ENCODE measurements around the gene KMT2B.

DNA sequence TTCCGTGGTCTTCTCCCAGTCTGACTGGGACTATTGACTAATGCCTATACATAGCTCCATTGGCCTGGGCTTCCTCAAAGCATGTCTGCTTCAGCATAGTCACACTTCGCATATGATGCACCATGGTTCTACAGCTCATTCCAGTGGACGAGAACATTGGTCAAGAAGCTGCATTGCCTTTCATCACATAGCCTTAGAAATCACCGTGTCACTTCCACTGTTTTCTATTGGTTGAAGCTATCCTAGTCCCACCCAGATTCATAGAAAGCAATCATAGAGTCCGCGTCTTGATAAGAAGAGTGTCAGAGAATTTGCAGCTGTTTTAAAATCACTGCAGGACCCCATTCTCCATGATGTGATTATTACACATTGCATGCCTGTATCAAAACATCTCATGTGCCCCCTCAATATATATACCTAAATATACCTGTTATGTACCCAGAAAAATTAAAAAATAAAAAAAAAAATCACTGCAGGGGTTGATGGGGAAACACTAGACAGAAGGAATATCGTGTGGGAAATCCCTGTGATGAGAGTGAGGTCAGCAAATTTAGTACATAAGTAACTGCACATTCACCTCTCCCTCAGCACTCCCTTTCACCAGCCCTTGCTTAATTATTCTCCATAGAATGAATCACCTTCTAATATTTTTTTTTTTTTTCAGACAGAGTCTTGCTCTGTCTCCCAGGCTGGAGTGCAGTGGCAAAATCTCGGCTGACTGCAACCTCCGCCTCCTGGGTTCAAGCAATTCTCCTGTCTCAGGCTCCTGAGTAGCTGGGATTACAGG, 55.4 kb downstream of the KMT2B start:
- TF ChIP-seq TAF1 (IDR thresholded peaks at IDR 0.05; ENCODE audit: low read depth, low read length): no peak
- no peak for TF ChIP-seq POLR2A (IDR thresholded peaks at IDR 0.05; ENCODE audit: low read depth, low read length)
- no peak for TF ChIP-seq POLR2AphosphoS5 (IDR thresholded peaks at IDR 0.05; ENCODE audit: low read depth, low read length)
- TF ChIP-seq PAX5 (IDR thresholded peaks at IDR 0.05; ENCODE audit: insufficient read depth, low read length, severe bottlenecking): no peak
- TF ChIP-seq POU2F2 (IDR thresholded peaks at IDR 0.05; ENCODE audit: low read depth, low read length): no peak

Measured in GM12891 (cell line).